Measurements from ENCODE around the gene FRMD6.

The FRMD6 gene

DNA sequence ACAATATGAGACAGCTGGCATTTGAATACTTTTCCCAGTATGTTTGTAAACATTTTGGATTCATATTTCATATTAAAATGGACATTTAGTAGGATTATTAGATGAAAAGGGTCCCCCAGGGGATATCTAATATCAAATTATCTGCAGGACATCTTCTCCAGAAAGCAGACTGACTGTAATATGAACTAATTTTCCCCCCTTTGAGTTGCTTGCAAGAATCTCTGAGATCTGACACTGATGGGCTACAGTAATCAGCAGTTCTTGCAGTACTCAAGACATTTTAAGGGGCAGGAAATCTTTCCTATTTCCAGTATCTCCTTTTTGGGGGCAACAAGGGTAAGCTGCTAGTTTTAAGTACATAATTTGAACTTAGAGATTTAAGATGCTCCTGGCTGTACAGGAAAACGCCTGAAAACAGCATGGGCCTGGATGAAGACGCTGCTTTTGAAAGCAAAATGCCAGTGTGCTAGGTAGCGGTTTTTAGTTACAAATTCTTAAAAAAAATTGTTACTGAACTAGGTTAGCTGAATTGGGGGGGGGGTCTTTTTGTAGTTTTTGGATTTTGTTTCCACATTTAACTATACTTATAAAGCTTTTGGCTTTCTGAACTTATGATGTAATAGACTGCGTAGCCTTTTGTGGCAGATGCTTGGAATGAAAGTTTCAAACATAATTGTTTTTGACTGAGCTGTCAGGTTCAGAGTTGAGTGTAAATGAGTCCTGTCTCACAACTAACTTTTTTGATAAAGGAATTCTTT lies 2.2 kb downstream of the FRMD6 start:
- Histone ChIP-seq H3K36me3 (ENCODE audit: insufficient read depth, insufficient read length, low read length) (peaks cover 14% of the 10 kb centered on the region), H3K9ac (ENCODE audit: insufficient read length, low read depth) (no peak overlapping the region), H3K4me3 (ENCODE audit: insufficient read length, low read depth) (no peak overlapping the region), H3K4me1 (ENCODE audit: insufficient read depth, insufficient read length) (no peaks in the 10 kb centered on the region), H3K9me3 (ENCODE audit: insufficient read depth, low read length) (no peaks in the 10 kb centered on the region), H3K27me3 (ENCODE audit: insufficient read depth, insufficient read length) (no peaks in the 10 kb centered on the region)
- TF ChIP-seq SUZ12 (IDR thresholded peaks at IDR 0.05; ENCODE audit: extremely low read depth, insufficient read depth, insufficient read length), result no peak
- no peak for TF ChIP-seq YY1 (IDR thresholded peaks at IDR 0.05; ENCODE audit: insufficient read depth, insufficient read length)
- no peak for TF ChIP-seq ZNF274 (IDR thresholded peaks at IDR 0.05; ENCODE audit: low read depth, low read length)
- DNase-seq (ENCODE audit: low read depth, low spot score), result no peak

GRCh38 chr14:51654533-51654845 lies 2.8 kb downstream of the FRMD6 start:
- Histone ChIP-seq H3K4me3 (ENCODE audit: insufficient read length, low read depth) (no peak overlapping the region), H3K27me3 (ENCODE audit: insufficient read depth, insufficient read length) (no peaks in the 10 kb centered on the region), H3K36me3 (ENCODE audit: insufficient read depth, insufficient read length, low read length) (peaks cover 14% of the 10 kb centered on the region), H3K4me1 (ENCODE audit: insufficient read depth, insufficient read length) (no peaks in the 10 kb centered on the region), H3K9ac (ENCODE audit: insufficient read length, low read depth) (no peak overlapping the region), H3K9me3 (ENCODE audit: insufficient read depth, low read length) (no peaks in the 10 kb centered on the region)
- DNase-seq (ENCODE audit: low read depth, low spot score), result no peak
- TF ChIP-seq ZNF274 (IDR thresholded peaks at IDR 0.05; ENCODE audit: low read depth, low read length), result no peak
- TF ChIP-seq YY1 (IDR thresholded peaks at IDR 0.05; ENCODE audit: insufficient read depth, insufficient read length), result no peak
- TF ChIP-seq SUZ12 (IDR thresholded peaks at IDR 0.05; ENCODE audit: extremely low read depth, insufficient read depth, insufficient read length), result no peak

GRCh38 chr14:51657762-51658161 lies 6.1 kb downstream of the FRMD6 start:
- no peaks in the 10 kb centered on the region for H3K9me3 ChIP-seq (ENCODE audit: insufficient read depth, low read length)
- TF ChIP-seq SUZ12 (IDR thresholded peaks at IDR 0.05; ENCODE audit: extremely low read depth, insufficient read depth, insufficient read length) (no peak), ZNF274 (IDR thresholded peaks at IDR 0.05; ENCODE audit: low read depth, low read length) (no peak), YY1 (IDR thresholded peaks at IDR 0.05; ENCODE audit: insufficient read depth, insufficient read length) (no peak)
- no peaks in the 10 kb centered on the region for H3K27me3 ChIP-seq (ENCODE audit: insufficient read depth, insufficient read length)
- H3K4me3 ChIP-seq (ENCODE audit: insufficient read length, low read depth), result no peak overlapping the region
- DNase-seq (ENCODE audit: low read depth, low spot score), result no peak
- H3K9ac ChIP-seq (ENCODE audit: insufficient read length, low read depth), result no peak overlapping the region
- H3K36me3 ChIP-seq (ENCODE audit: insufficient read depth, insufficient read length, low read length), result peaks cover 14% of the 10 kb centered on the region
- no peaks in the 10 kb centered on the region for H3K4me1 ChIP-seq (ENCODE audit: insufficient read depth, insufficient read length)

DNA sequence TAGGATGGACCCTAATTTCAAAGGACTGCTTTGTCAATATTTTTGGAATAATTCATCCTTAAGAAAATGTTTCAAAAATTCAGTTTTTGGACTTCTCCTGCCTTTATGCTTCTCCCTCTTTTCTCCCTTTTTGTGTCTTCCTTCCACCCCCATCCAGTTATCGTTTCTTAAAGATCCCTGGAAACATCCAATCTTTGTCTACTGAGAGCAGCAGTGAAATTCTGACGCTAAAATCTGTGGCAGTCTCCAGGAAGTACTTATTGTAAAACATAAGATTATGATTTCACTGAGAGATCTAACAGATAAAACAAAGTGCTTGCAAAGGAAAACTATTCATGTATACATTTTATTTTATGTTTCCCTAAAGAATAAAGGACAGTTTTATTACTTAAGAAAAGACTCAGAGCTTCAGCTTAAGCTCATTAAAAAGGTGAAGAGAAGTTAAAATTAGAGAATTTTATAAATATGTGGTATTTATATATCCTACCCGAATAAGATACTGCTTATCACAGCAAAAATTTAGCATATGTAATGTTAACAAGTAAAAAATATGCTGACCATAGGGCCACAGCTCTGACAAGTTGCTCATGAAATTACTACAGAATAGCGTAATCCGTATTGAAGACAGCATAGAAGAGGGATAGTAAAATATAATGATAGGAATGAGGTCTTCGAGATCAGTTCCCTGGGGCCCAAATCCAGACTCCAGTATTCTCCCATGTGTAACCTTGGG lies 6.9 kb downstream of the FRMD6 start:
- no peak for DNase-seq (ENCODE audit: low read depth, low spot score)
- Histone ChIP-seq H3K4me3 (ENCODE audit: insufficient read length, low read depth) (no peak overlapping the region), H3K9ac (ENCODE audit: insufficient read length, low read depth) (no peak overlapping the region), H3K4me1 (ENCODE audit: insufficient read depth, insufficient read length) (no peaks in the 10 kb centered on the region), H3K27me3 (ENCODE audit: insufficient read depth, insufficient read length) (no peaks in the 10 kb centered on the region), H3K9me3 (ENCODE audit: insufficient read depth, low read length) (no peaks in the 10 kb centered on the region), H3K36me3 (ENCODE audit: insufficient read depth, insufficient read length, low read length) (peaks cover 14% of the 10 kb centered on the region)
- no peak for TF ChIP-seq SUZ12 (IDR thresholded peaks at IDR 0.05; ENCODE audit: extremely low read depth, insufficient read depth, insufficient read length)
- no peak for TF ChIP-seq YY1 (IDR thresholded peaks at IDR 0.05; ENCODE audit: insufficient read depth, insufficient read length)
- TF ChIP-seq ZNF274 (IDR thresholded peaks at IDR 0.05; ENCODE audit: low read depth, low read length), result no peak

GRCh38 chr14:51660741-51661140 lies 9.0 kb downstream of the FRMD6 start:
- H3K9ac ChIP-seq (ENCODE audit: insufficient read length, low read depth), result no peak overlapping the region
- peaks cover 14% of the 10 kb centered on the region for H3K36me3 ChIP-seq (ENCODE audit: insufficient read depth, insufficient read length, low read length)
- H3K9me3 ChIP-seq (ENCODE audit: insufficient read depth, low read length), result no peaks in the 10 kb centered on the region
- no peaks in the 10 kb centered on the region for H3K27me3 ChIP-seq (ENCODE audit: insufficient read depth, insufficient read length)
- TF ChIP-seq ZNF274 (IDR thresholded peaks at IDR 0.05; ENCODE audit: low read depth, low read length), result no peak
- TF ChIP-seq SUZ12 (IDR thresholded peaks at IDR 0.05; ENCODE audit: extremely low read depth, insufficient read depth, insufficient read length), result no peak
- no peak for TF ChIP-seq YY1 (IDR thresholded peaks at IDR 0.05; ENCODE audit: insufficient read depth, insufficient read length)
- H3K4me3 ChIP-seq (ENCODE audit: insufficient read length, low read depth), result no peak overlapping the region
- no peak for DNase-seq (ENCODE audit: low read depth, low spot score)
- no peaks in the 10 kb centered on the region for H3K4me1 ChIP-seq (ENCODE audit: insufficient read depth, insufficient read length)

DNA sequence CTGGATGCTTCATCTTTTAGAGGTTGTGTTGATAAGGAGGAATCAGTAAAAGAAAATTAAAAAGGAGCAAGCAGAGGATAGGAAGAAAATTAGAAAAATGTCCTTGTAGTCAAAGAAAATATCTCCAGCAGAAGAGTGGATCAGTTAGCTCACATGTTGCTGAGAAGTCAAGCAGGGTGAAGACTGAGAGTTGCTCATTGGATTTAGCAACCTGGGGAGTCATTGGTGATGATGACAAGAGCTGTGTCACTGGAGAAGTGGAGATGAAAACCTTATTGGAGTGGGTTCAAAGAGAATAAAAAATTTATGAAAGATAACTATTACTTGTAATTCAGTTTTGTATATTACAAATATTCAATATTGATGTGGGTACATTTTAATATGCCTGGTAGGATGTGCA lies 9.8 kb downstream of the FRMD6 start:
- no peak for DNase-seq (ENCODE audit: low read depth, low spot score)
- Histone ChIP-seq H3K36me3 (ENCODE audit: insufficient read depth, insufficient read length, low read length) (peaks cover 10% of the 10 kb centered on the region), H3K27me3 (ENCODE audit: insufficient read depth, insufficient read length) (no peaks in the 10 kb centered on the region), H3K4me3 (ENCODE audit: insufficient read length, low read depth) (no peak overlapping the region), H3K9me3 (ENCODE audit: insufficient read depth, low read length) (no peaks in the 10 kb centered on the region), H3K4me1 (ENCODE audit: insufficient read depth, insufficient read length) (no peaks in the 10 kb centered on the region), H3K9ac (ENCODE audit: insufficient read length, low read depth) (no peak overlapping the region)
- TF ChIP-seq SUZ12 (IDR thresholded peaks at IDR 0.05; ENCODE audit: extremely low read depth, insufficient read depth, insufficient read length) (no peak), YY1 (IDR thresholded peaks at IDR 0.05; ENCODE audit: insufficient read depth, insufficient read length) (no peak), ZNF274 (IDR thresholded peaks at IDR 0.05; ENCODE audit: low read depth, low read length) (no peak)

DNA sequence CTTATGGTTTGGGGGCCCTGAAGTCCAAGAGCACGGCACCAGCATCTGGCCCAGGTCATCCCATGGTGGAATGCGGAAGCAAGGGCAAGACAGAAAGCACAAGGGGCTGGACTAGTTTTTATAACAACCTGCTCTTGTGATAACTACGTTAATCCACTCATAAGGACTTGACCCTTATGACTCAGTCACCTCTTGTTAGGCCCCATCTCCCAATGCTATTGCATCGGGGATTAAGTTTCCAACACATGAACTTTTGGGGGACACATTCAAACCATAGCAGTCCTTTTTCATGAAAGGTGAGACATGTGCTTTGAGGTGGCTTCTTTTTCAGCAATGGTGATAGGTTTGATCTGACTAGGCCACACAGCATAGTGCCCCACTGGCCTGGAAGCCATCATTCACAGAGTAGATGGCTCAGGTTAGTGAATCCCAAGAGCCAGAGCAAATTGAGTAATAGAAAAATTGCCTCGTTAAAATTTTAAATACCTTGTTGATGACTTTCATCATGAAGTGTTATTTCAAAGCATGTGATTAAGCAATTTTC lies 12.1 kb downstream of the FRMD6 start:
- H3K36me3 ChIP-seq (ENCODE audit: insufficient read depth, insufficient read length, low read length), result peaks cover under 1% of the 10 kb centered on the region
- DNase-seq (ENCODE audit: low read depth, low spot score), result no peak
- H3K9me3 ChIP-seq (ENCODE audit: insufficient read depth, low read length), result no peaks in the 10 kb centered on the region
- no peak overlapping the region for H3K4me3 ChIP-seq (ENCODE audit: insufficient read length, low read depth)
- no peak overlapping the region for H3K9ac ChIP-seq (ENCODE audit: insufficient read length, low read depth)
- H3K27me3 ChIP-seq (ENCODE audit: insufficient read depth, insufficient read length), result no peaks in the 10 kb centered on the region
- TF ChIP-seq SUZ12 (IDR thresholded peaks at IDR 0.05; ENCODE audit: extremely low read depth, insufficient read depth, insufficient read length) (no peak), YY1 (IDR thresholded peaks at IDR 0.05; ENCODE audit: insufficient read depth, insufficient read length) (no peak), ZNF274 (IDR thresholded peaks at IDR 0.05; ENCODE audit: low read depth, low read length) (no peak)
- no peaks in the 10 kb centered on the region for H3K4me1 ChIP-seq (ENCODE audit: insufficient read depth, insufficient read length)
